H1 (cell line): ENCODE results near the gene CEP135. TPM values are rescaled to one million over a fixed set of nuclear protein-coding genes. Genes with fewer than 3 reads are reported as not detected.

Source experiments
- CTCF ChIA-PET: fragments of 300-600 bp; sonication (Branson Sonifier 250); formaldehyde crosslinking; loops from one replicate; lab custom pipeline; 2021; ENCODE audit not compliant: partially characterized antibody; lab: Charles Lee
- POLR2A ChIA-PET: fragments of 300-600 bp; sonication (Branson Sonifier 250); formaldehyde crosslinking; loops from one replicate; lab custom pipeline; 2021; ENCODE audit warnings: inconsistent platforms; ENCODE audit not compliant: partially characterized antibody; lab: Charles Lee
- DNase-seq, 2 experiments: peaks; one replicate each; pipeline versions ENCODE4 v3.0.0 to v3.0.0-alpha.2; 2010 to 2022; ENCODE audit warnings: low spot score in 2 of 2, low read depth in 1 of 2, mixed read lengths in 1 of 2
- FAIRE-seq: peaks from 2 replicates; lab custom pipeline; 2011; peaks lifted over from hg19 to GRCh38; lab: Jason Lieb, UNC
- H2AFZ ChIP-seq: 2 replicates; pipeline ENCODE4 v1.8.1; 2012; ENCODE audit warnings: low read length, inconsistent platforms
- H2AK5ac ChIP-seq: 2 replicates; pipeline ENCODE4 v1.6.1; 2013; ENCODE audit warnings: low read depth, low read length
- H2BK120ac ChIP-seq: replicated peaks from 2 replicates; pipeline ENCODE3; 2013; ENCODE audit warnings: low read depth, low read length, inconsistent platforms
- H2BK12ac ChIP-seq: 2 replicates; pipeline ENCODE4 v1.6.1; 2013; ENCODE audit warnings: low read depth, low read length
- H2BK15ac ChIP-seq: 2 replicates; pipeline ENCODE4 v1.6.1; 2013; ENCODE audit warnings: low read length
- H2BK20ac ChIP-seq: 2 replicates; pipeline ENCODE4 v1.6.1; 2013; ENCODE audit warnings: low read length
- H2BK5ac ChIP-seq: 2 replicates; pipeline ENCODE4 v1.6.1; 2013; ENCODE audit warnings: low read depth, low read length
- H3K14ac ChIP-seq: 2 replicates; pipeline ENCODE4 v1.6.1; 2013; ENCODE audit warnings: inconsistent platforms; ENCODE audit not compliant: insufficient read length
- H3K18ac ChIP-seq: 2 replicates; pipeline ENCODE4 v1.6.1; 2013; ENCODE audit warnings: low read length; ENCODE audit errors: extremely low read depth
- H3K23ac ChIP-seq: 2 replicates; pipeline ENCODE4 v1.6.1; 2013; ENCODE audit warnings: inconsistent platforms; ENCODE audit not compliant: insufficient read length
- H3K23me2 ChIP-seq: 2 replicates; pipeline ENCODE4 v1.6.1; 2013; ENCODE audit warnings: low read depth, low read length
- H3K27ac ChIP-seq: 2 replicates; pipeline ENCODE4 v1.6.1; 2011; ENCODE audit warnings: low read depth, low read length, inconsistent platforms
- H3K27me3 ChIP-seq, 4 experiments: replicated peaks in 1 of 4; 1 replicate in 1 of 4; 2 replicates in 3 of 4; pipeline versions ENCODE4 v1.6.1 to v1.8.1; 2011 to 2013; ENCODE audit warnings: low read length in 3 of 4, mild to moderate bottlenecking in 3 of 4, inconsistent platforms in 2 of 4, mixed read lengths in 2 of 4, moderate library complexity in 1 of 4; ENCODE audit not compliant: control insufficient read depth in 3 of 4, insufficient read depth in 3 of 4; ENCODE audit errors: extremely low read depth in 1 of 4
- H3K36me3 ChIP-seq, 4 experiments: 2 replicates each; pipeline versions ENCODE4 v1.6.1 to v1.8.1; 2011 to 2013; ENCODE audit warnings: mild to moderate bottlenecking in 4 of 4, low read length in 3 of 4, moderate library complexity in 2 of 4, control low read depth in 1 of 4, inconsistent platforms in 1 of 4; ENCODE audit not compliant: insufficient read depth in 4 of 4, control insufficient read depth in 2 of 4
- H3K4ac ChIP-seq: replicated peaks from 2 replicates; pipeline ENCODE3; 2013; ENCODE audit warnings: low read length, low read depth, mixed read lengths, inconsistent platforms; ENCODE audit not compliant: insufficient read length
- H3K4me1 ChIP-seq, 4 experiments: replicated peaks in 1 of 4; 1 replicate in 1 of 4; 2 replicates in 3 of 4; pipeline versions ENCODE4 v1.6.1 to v1.8.1; 2011 to 2013; ENCODE audit warnings: low read length in 3 of 4, inconsistent platforms in 2 of 4, mixed read lengths in 1 of 4; ENCODE audit not compliant: insufficient read depth in 4 of 4, control insufficient read depth in 3 of 4
- H3K4me2 ChIP-seq, 2 experiments: 2 replicates each; pipeline versions ENCODE4 v1.6.1 to v1.8.1; 2011 to 2013; ENCODE audit warnings: low read depth in 2 of 2, low read length in 2 of 2, control low read depth in 1 of 2, inconsistent platforms in 1 of 2, mild to moderate bottlenecking in 1 of 2; ENCODE audit not compliant: insufficient read depth in 1 of 2
- H3K4me3 ChIP-seq, 4 experiments: fragments of 200-600, 300-600 bp in 1 of 4; sonication (generic), shearing (Covaris generic), sonication (Bioruptor Twin) in 1 of 4; 2 replicates each; pipeline versions ENCODE4 v1.5.1 to v1.8.1; 2011 to 2016; ENCODE audit warnings: low read length in 4 of 4, low read depth in 3 of 4, control low read depth in 2 of 4, inconsistent platforms in 2 of 4, mild to moderate bottlenecking in 2 of 4, mixed read lengths in 1 of 4, moderate library complexity in 1 of 4; ENCODE audit not compliant: insufficient read depth in 2 of 4; ENCODE audit errors: extremely low read depth in 1 of 4
- H3K56ac ChIP-seq: replicated peaks from 2 replicates; pipeline ENCODE3; 2013; ENCODE audit warnings: low read depth, mild to moderate bottlenecking, mixed read lengths, low read length, inconsistent platforms; ENCODE audit not compliant: insufficient read length
- H3K79me1 ChIP-seq: 2 replicates; pipeline ENCODE4 v1.6.1; 2013; ENCODE audit warnings: low read depth, low read length, control low read depth
- H3K79me2 ChIP-seq, 2 experiments: 2 replicates each; pipeline versions ENCODE4 v1.6.1 to v1.8.1; 2012 to 2013; ENCODE audit warnings: low read length in 2 of 2, mild to moderate bottlenecking in 2 of 2, inconsistent platforms in 1 of 2; ENCODE audit not compliant: insufficient read depth in 2 of 2, control insufficient read depth in 1 of 2
- H3K9ac ChIP-seq, 4 experiments: replicated peaks in 1 of 4; 1 replicate in 1 of 4; 2 replicates in 3 of 4; pipeline versions ENCODE4 v1.6.1 to v1.8.1; 2011 to 2013; ENCODE audit warnings: low read depth in 3 of 4, low read length in 3 of 4, control low read depth in 2 of 4, mild to moderate bottlenecking in 2 of 4, moderate library complexity in 2 of 4, inconsistent platforms in 1 of 4; ENCODE audit errors: extremely low read depth in 1 of 4
- H3K9me3 ChIP-seq, 2 experiments: 2 replicates each; pipeline versions ENCODE4 v1.6.1 to v1.8.1; 2012 to 2013; ENCODE audit warnings: mild to moderate bottlenecking in 2 of 2, moderate library complexity in 2 of 2, control low read depth in 1 of 2, inconsistent platforms in 1 of 2, low read depth in 1 of 2, low read length in 1 of 2, mixed read lengths in 1 of 2; ENCODE audit not compliant: insufficient read depth in 2 of 2
- H4K20me1 ChIP-seq, 2 experiments: replicated peaks in 1 of 2; 2 replicates each; pipeline versions ENCODE3 to v1.8.1; 2011 to 2013; ENCODE audit warnings: inconsistent platforms in 2 of 2, low read length in 2 of 2, mild to moderate bottlenecking in 1 of 2; ENCODE audit not compliant: insufficient read depth in 2 of 2, control insufficient read depth in 1 of 2
- H4K5ac ChIP-seq: 2 replicates; pipeline ENCODE4 v1.6.1; 2013; ENCODE audit warnings: low read length, low read depth, mixed read lengths, inconsistent platforms; ENCODE audit not compliant: insufficient read length
- H4K8ac ChIP-seq: 2 replicates; pipeline ENCODE4 v1.8.0; 2013; ENCODE audit warnings: mild to moderate bottlenecking, moderate library complexity, low read length, inconsistent platforms; ENCODE audit not compliant: insufficient read depth; ENCODE audit errors: extremely low read depth
- H4K91ac ChIP-seq: replicated peaks from 2 replicates; pipeline ENCODE3; 2013; ENCODE audit warnings: low read length, mixed read lengths, inconsistent platforms; ENCODE audit not compliant: insufficient read length
- BCL11A ChIP-seq, 2 experiments: IDR thresholded peaks; one replicate each; pipeline ENCODE4 v1.6.1; 2011; ENCODE audit warnings: low read depth in 2 of 2, low read length in 2 of 2, mild to moderate bottlenecking in 2 of 2
- CBX5 ChIP-seq: fragments of 300-800, 300-1000 bp; sonication (generic); IDR thresholded peaks from 2 replicates; pipeline ENCODE4 v1.7.1; 2016; ENCODE audit warnings: antibody characterized with exemption, low read length, low read depth
- CREB1 ChIP-seq: IDR thresholded peaks from 2 replicates; pipeline ENCODE4 v1.6.1; 2012; ENCODE audit warnings: inconsistent platforms
- CTCF ChIP-seq, 3 experiments: IDR thresholded peaks; 1 replicate in 2 of 3; 2 replicates in 1 of 3; pipeline versions ENCODE4 v1.5.1 to v1.6.1; 2011; ENCODE audit warnings: low read length in 3 of 3, mild to moderate bottlenecking in 3 of 3, inconsistent platforms in 2 of 3, low read depth in 1 of 3, moderate library complexity in 1 of 3; ENCODE audit not compliant: insufficient read depth in 1 of 3; ENCODE audit errors: control extremely low read depth in 1 of 3
- HDAC2 ChIP-seq, 2 experiments: fragments of 300-600 bp in 1 of 2; sonication (generic) in 1 of 2; IDR thresholded peaks; 2 replicates each; pipeline ENCODE4 v1.6.1; 2011 to 2012; ENCODE audit warnings: low read depth in 2 of 2, low read length in 2 of 2, mild to moderate bottlenecking in 2 of 2, moderate library complexity in 2 of 2, borderline replicate concordance in 1 of 2, inconsistent platforms in 1 of 2
- KDM1A ChIP-seq: fragments of 200-600, 300-600 bp; sonication (generic); IDR thresholded peaks from 2 replicates; pipeline ENCODE4 v1.7.1; 2016; ENCODE audit warnings: mild to moderate bottlenecking, low read length, borderline replicate concordance
- RAD21 ChIP-seq, 2 experiments: IDR thresholded peaks in 1 of 2; conservative IDR thresholded peaks in 1 of 2; 2 replicates each; pipeline ENCODE4 v1.6.1; 2011; ENCODE audit warnings: low read depth in 2 of 2, low read length in 2 of 2, improper control_type of control experiment in 1 of 2, inconsistent platforms in 1 of 2, mild to moderate bottlenecking in 1 of 2, moderate library complexity in 1 of 2
- RFX5 ChIP-seq: IDR thresholded peaks from 2 replicates; pipeline ENCODE4 v1.6.1; 2011; ENCODE audit warnings: low read depth, low read length, improper control_type of control experiment, borderline replicate concordance
- SP1 ChIP-seq: IDR thresholded peaks from 2 replicates; pipeline ENCODE4 v1.6.1; 2011; ENCODE audit warnings: low read depth, low read length
- SP4 ChIP-seq: IDR thresholded peaks from 2 replicates; pipeline ENCODE4 v1.6.1; 2012; ENCODE audit warnings: low read length, inconsistent platforms
- YY1 ChIP-seq: IDR thresholded peaks from 2 replicates; pipeline ENCODE4 v1.6.1; 2011; ENCODE audit warnings: low read depth, mild to moderate bottlenecking, low read length
- ZNF274 ChIP-seq: IDR thresholded peaks from 2 replicates; pipeline ENCODE4 v1.7.0; 2012; ENCODE audit warnings: low read length, borderline replicate concordance; ENCODE audit errors: extremely low read depth
- WGBS, 2 experiments: shearing (Covaris generic) in 1 of 2; methylation state at CpG; one replicate each; pipeline versions ENCODE4 v1.1.6 to v1.1.7; 2013 to 2015; ENCODE audit warnings: low lambda C conversion rate in 2 of 2, mixed read lengths in 2 of 2, inconsistent platforms in 1 of 2, low coverage in 1 of 2, missing lambda C conversion rate in 1 of 2; ENCODE audit not compliant: insufficient replicate concordance in 2 of 2, insufficient coverage in 1 of 2, insufficient read length in 1 of 2; ENCODE audit errors: extremely low coverage in 1 of 2, missing lambda C conversion rate in 1 of 2; 5-methylcytosine and 5-hydroxymethylcytosine counted together
- polyA plus RNA-seq, 7 experiments: library from polyadenylated mRNA; depleted of rRNA in 3 of 7; stranded (reverse) in 5 of 7; unstranded in 2 of 7; fragments of >200 nt in 5 of 7; fragments of 200-250 nt in 2 of 7; gene quantifications; 1 replicate in 5 of 7; 2 replicates in 1 of 7; 4 replicates in 1 of 7; pipeline versions ENCODE4 v1.2.1 to v1.2.3, GENCODE V29; 2011 to 2013; ENCODE audit warnings: missing spikeins in 2 of 7, mixed read lengths in 2 of 7
- total RNA-seq: library from RNA; stranded (reverse); fragmentation: NEBNext Ultra II Directional; extraction: Animal tissue kit (Norgen Biotek cat#: 25700); gene quantifications from 2 replicates; pipeline ENCODE4 v1.2.1, GENCODE V29; 2021

The CEP135 gene
- total and polyA plus RNA-seq, 2 of the 8 experiments (the other 6 are each of a cell fraction or from before 2014, with no cell fraction given) = 2.7 to 14.5 TPM

DNA sequence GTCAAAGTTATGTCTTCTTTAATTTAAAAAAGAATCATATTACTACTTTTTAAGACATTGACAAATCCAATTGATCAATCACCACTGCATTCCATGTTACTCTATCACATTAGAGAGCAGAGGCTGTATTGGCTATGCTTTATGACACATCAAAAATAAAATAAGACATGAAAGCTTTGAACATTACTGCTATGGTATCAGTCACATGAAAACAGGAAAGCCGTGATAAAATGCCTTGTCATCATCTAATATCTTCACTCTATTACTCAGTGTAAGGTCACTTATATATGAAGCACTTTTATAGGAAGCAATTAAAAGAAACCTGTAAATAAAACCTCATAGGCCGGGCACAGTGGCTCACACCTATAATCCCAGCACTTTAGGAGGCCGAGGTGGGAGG, 27.7 kb upstream of the CEP135 start:
- Histone ChIP-seq H2BK20ac (no peak overlapping the region), H3K4ac (no peak overlapping the region), H3K4me3 (no peak overlapping the region), H3K14ac (no peak overlapping the region), H2BK15ac (no peak overlapping the region), H3K56ac (no peak overlapping the region), H3K27ac (no peak overlapping the region), H3K23ac (no peak overlapping the region), H2AFZ (no peak overlapping the region), H4K5ac (no peak overlapping the region), H3K4me1 (no peaks in the 10 kb centered on the region), H4K91ac (no peak overlapping the region), H3K79me1 (no peaks in the 10 kb centered on the region), H3K36me3 (no peaks in the 10 kb centered on the region), H3K27me3 (no peaks in the 10 kb centered on the region), H4K20me1 (no peaks in the 10 kb centered on the region), H3K4me2 (no peak overlapping the region), H3K9me3 (no peaks in the 10 kb centered on the region), H3K9ac (no peak overlapping the region), H3K18ac (no peak overlapping the region), H2BK120ac (no peak overlapping the region), H3K23me2 (no peaks in the 10 kb centered on the region; the same call in 1 of the 2 replicates), H4K8ac (no peak overlapping the region), H2BK5ac (no peak overlapping the region), H2AK5ac (no peak overlapping the region), H2BK12ac (no peak overlapping the region), H3K79me2 (no peaks in the 10 kb centered on the region)
- DNase-seq = no peak
- 84% methylated on average over 3 of the region's 3 CpGs; no CpG with 5 or more reads in 1 of the 2 experiments for WGBS, 2 experiments
- FAIRE-seq = no peak
- CTCF ChIA-PET = interaction anchor here (1.1 kb wide), 1 partner anchor 13 kb away, joined by 3 read pairs; no protein-coding TSS in a partner anchor
- POLR2A ChIA-PET = interaction anchor here (1.9 kb wide), 1 partner anchor 466 kb away, joined by 4 read pairs; the partner anchor contains the start of gene AASDH
- TF ChIP-seq RAD21 (IDR thresholded peaks at IDR 0.05 in 1 of 2, conservative IDR thresholded peaks at IDR 0.05 in 1 of 2; ENCODE audit: low read depth in 2 of 2, low read length in 2 of 2) (no peak), HDAC2 (IDR thresholded peaks at IDR 0.05; ENCODE audit: borderline replicate concordance in 1 of 2, low read depth in 2 of 2, low read length in 2 of 2) (no peak), CTCF (IDR thresholded peaks at IDR 0.05; ENCODE audit: control extremely low read depth in 1 of 3, insufficient read depth in 1 of 3, low read depth in 1 of 3, low read length in 3 of 3) (no peak), BCL11A (IDR thresholded peaks at IDR 0.05; ENCODE audit: low read depth in 2 of 2, low read length in 2 of 2) (no peak), ZNF274 (no peak), KDM1A (no peak), YY1 (no peak), SP4 (no peak), RFX5 (no peak), CBX5 (no peak), CREB1 (no peak), SP1 (no peak)
